ENCODE results near the gene UGT1A6. TPM values are rescaled to one million over a fixed set of nuclear protein-coding genes. Genes with fewer than 3 reads are reported as not detected.
A peak's percentile ranks its signal among the peaks of the same experiment; 100 is the strongest.

UGT1A6 gene
- total and polyA plus RNA-seq, 2 experiments from 2014 or later, result not detected

- Histone ChIP-seq H3K27me3 (ENCODE audit: insufficient read depth) (no peaks in the 10 kb centered on the region), H3K79me2 (replicated peaks; ENCODE audit: insufficient read depth) (no peaks in the 10 kb centered on the region), H3K4me1 (ENCODE audit: insufficient read depth) (no peaks in the 10 kb centered on the region), H4K20me1 (replicated peaks; ENCODE audit: insufficient read depth) (no peaks in the 10 kb centered on the region), H3F3A (replicated peaks; ENCODE audit: low read depth) (no peaks in the 10 kb centered on the region), H3K9me2 (ENCODE audit: insufficient read depth) (peaks cover 5% of the 10 kb centered on the region; the same call in 1 of the 2 replicates), H3K4me2 (no peak overlapping the region), H3K36me3 (ENCODE audit: insufficient read depth) (no peaks in the 10 kb centered on the region), H3K4me3 (no peak overlapping the region), H2AFZ (no peak overlapping the region), H3K27ac (ENCODE audit: low read depth) (no peak overlapping the region)
- H3K9me3 Mint-ChIP-seq, result no peaks in the 10 kb centered on the region; the same call in 2 of the 3 replicates
- no peak overlapping the region for H3K4me3 Mint-ChIP-seq
- peaks cover 8% of the 10 kb centered on the region for H3K27me3 Mint-ChIP-seq (ENCODE audit: insufficient read depth, low read depth, poor library complexity)
- no peak for ATAC-seq
- H3K36me3 Mint-ChIP-seq (ENCODE audit: low read depth), result no peaks in the 10 kb centered on the region
- H3K27ac Mint-ChIP-seq, result no peak overlapping the region
- DNase-seq (ENCODE audit: low spot score), result peak; percentile 17
- peaks cover 4% of the 10 kb centered on the region; the same call in 1 of the 3 replicates for H3K4me1 Mint-ChIP-seq
- TF ChIP-seq EZH2 (IDR thresholded peaks at IDR 0.05; ENCODE audit: low read depth, unreplicated experiment), result no peak
Measured at GRCh38 chr2:233708942-233709341, 16.3 kb downstream of the UGT1A6 start.

- no peak overlapping the region for H3K4me3 ChIP-seq
- H3K4me1 ChIP-seq (ENCODE audit: insufficient read depth), result no peaks in the 10 kb centered on the region
- Mint-ChIP-seq H3K27ac (0 out of 2 replicates have a peak overlapping the region, but pooled peaks have one; percentile 52), H3K36me3 (ENCODE audit: low read depth) (no peaks in the 10 kb centered on the region), H3K4me1 (peaks cover 4% of the 10 kb centered on the region; the same call in 1 of the 3 replicates), H3K27me3 (ENCODE audit: insufficient read depth, low read depth, poor library complexity) (peaks cover 13% of the 10 kb centered on the region), H3K9me3 (no peaks in the 10 kb centered on the region; the same call in 2 of the 3 replicates), H3K4me3 (no peak overlapping the region)
- peak overlapping the region; percentile 84; the same call in 1 of the 2 replicates for H2AFZ ChIP-seq
- DNase-seq (ENCODE audit: low spot score), result peak; percentile 92
- H3F3A ChIP-seq (replicated peaks; ENCODE audit: low read depth), result no peaks in the 10 kb centered on the region
- peak; percentile 100 for ATAC-seq
- no peaks in the 10 kb centered on the region for H3K27me3 ChIP-seq (ENCODE audit: insufficient read depth)
- no peak overlapping the region for H3K27ac ChIP-seq (ENCODE audit: low read depth)
- H4K20me1 ChIP-seq (replicated peaks; ENCODE audit: insufficient read depth), result no peaks in the 10 kb centered on the region
- no peak overlapping the region for H3K4me2 ChIP-seq
- no peaks in the 10 kb centered on the region for H3K36me3 ChIP-seq (ENCODE audit: insufficient read depth)
- no peaks in the 10 kb centered on the region for H3K79me2 ChIP-seq (replicated peaks; ENCODE audit: insufficient read depth)
- TF ChIP-seq CTCF (conservative IDR thresholded peaks at IDR 0.05; ENCODE audit: low read depth in 2 of 2) (peak; percentile 92 to 94), EZH2phosphoT487 (IDR thresholded peaks at IDR 0.05; ENCODE audit: unreplicated experiment) (no peak), ZNF331 (CRISPR knock-in tag; IDR thresholded peaks at IDR 0.05; ENCODE audit: low read depth) (no peak)
- H3K9me2 ChIP-seq (ENCODE audit: insufficient read depth), result peaks cover 5% of the 10 kb centered on the region; the same call in 1 of the 2 replicates
Measured at GRCh38 chr2:233711312-233712008, 18.8 kb downstream of the UGT1A6 start.

- H3K79me2 ChIP-seq (replicated peaks; ENCODE audit: insufficient read depth), result no peaks in the 10 kb centered on the region
- H3K27ac ChIP-seq (ENCODE audit: low read depth), result no peak within 1 kb of the TSS
- H3K9me2 ChIP-seq (ENCODE audit: insufficient read depth), result peaks cover 5% of the 10 kb centered on the region; the same call in 1 of the 2 replicates
- Mint-ChIP-seq H3K27me3 (ENCODE audit: insufficient read depth, low read depth, poor library complexity) (peaks cover 13% of the 10 kb centered on the region), H3K4me3 (no peak within 1 kb of the TSS), H3K4me1 (peaks cover 4% of the 10 kb centered on the region; the same call in 1 of the 3 replicates), H3K36me3 (ENCODE audit: low read depth) (no peaks in the 10 kb centered on the region), H3K9me3 (no peaks in the 10 kb centered on the region; the same call in 2 of the 3 replicates), H3K27ac (0 out of 2 replicates have a peak within 1 kb of the TSS, but pooled peaks have one; percentile 52)
- H3K27me3 ChIP-seq (ENCODE audit: insufficient read depth), result no peaks in the 10 kb centered on the region
- no peaks in the 10 kb centered on the region for H3K4me1 ChIP-seq (ENCODE audit: insufficient read depth)
- H3K36me3 ChIP-seq (ENCODE audit: insufficient read depth), result no peaks in the 10 kb centered on the region
- DNase-seq (ENCODE audit: low spot score), result no peak
- no peaks in the 10 kb centered on the region for H3F3A ChIP-seq (replicated peaks; ENCODE audit: low read depth)
- H3K4me2 ChIP-seq, result no peak within 1 kb of the TSS
- no peaks in the 10 kb centered on the region for H4K20me1 ChIP-seq (replicated peaks; ENCODE audit: insufficient read depth)
- no peak for ATAC-seq
- H3K4me3 ChIP-seq, result no peak within 1 kb of the TSS
- H2AFZ ChIP-seq, result 0 out of 2 replicates have a peak within 1 kb of the TSS, but pooled peaks have one; percentile 59
- TF ChIP-seq EZH2phosphoT487 (IDR thresholded peaks at IDR 0.05; ENCODE audit: unreplicated experiment) (no peak), EZH2 (IDR thresholded peaks at IDR 0.05; ENCODE audit: low read depth, unreplicated experiment) (no peak), REST (IDR thresholded peaks at IDR 0.05; ENCODE audit: unreplicated experiment) (no peak), JUNB (IDR thresholded peaks at IDR 0.05; ENCODE audit: unreplicated experiment) (no peak), POLR2AphosphoS5 (IDR thresholded peaks at IDR 0.05; ENCODE audit: low read depth) (no peak), ZNF331 (CRISPR knock-in tag; IDR thresholded peaks at IDR 0.05; ENCODE audit: low read depth) (no peak), ETS1 (IDR thresholded peaks at IDR 0.05) (no peak)
Measured at GRCh38 chr2:233712611-233713261, 20.0 kb downstream of the UGT1A6 start, which contains the start of gene UGT1A5. TSS of gene UGT1A5 (plus strand) at chr2:233712907. CDS start at chr2:233712992, 85 bp downstream.

All from GM23338 (cell line).